LNCaP clone FGC (cell line): ENCODE results near the gene AIFM3.
"Not testable (repeated sequence)": the region's sequence is repeated elsewhere in the genome, so short reads cannot be mapped to it uniquely, and the experiment has no call there.

Experiments used
- DNase-seq: peaks from one replicate; pipeline ENCODE4 v3.0.0-alpha.2; 2011; ENCODE audit warnings: low read depth
- H3K4me3 ChIP-seq: 2 replicates; pipeline ENCODE4 v1.5.1; 2011; ENCODE audit warnings: mild to moderate bottlenecking, low read depth, low read length, control low read depth
- CTCF ChIP-seq: IDR thresholded peaks from 2 replicates; pipeline ENCODE4 v1.5.1; 2012; ENCODE audit warnings: mild to moderate bottlenecking; ENCODE audit not compliant: control insufficient read depth, insufficient read depth; ENCODE audit errors: extremely low read depth

The AIFM3 gene

GRCh38 chr22:21003782-21004181, 36.7 kb downstream of the AIFM3 start:
- no peak for DNase-seq
- H3K4me3 ChIP-seq: no peak overlapping the region
- TF ChIP-seq CTCF: no peak

GRCh38 chr22:21009208-21009607, 42.2 kb downstream of the AIFM3 start:
- not testable (repeated sequence) for H3K4me3 ChIP-seq, DNase-seq

- no peak for TF ChIP-seq CTCF
- DNase-seq: peak; percentile 41
- H3K4me3 ChIP-seq: no peak overlapping the region
These were observed 42.8 kb downstream of the AIFM3 start for GRCh38 chr22:21009638-21010425.

- no peak for DNase-seq
- no peak for TF ChIP-seq CTCF
- H3K4me3 ChIP-seq: no peak overlapping the region
These were observed 43.5 kb downstream of the AIFM3 start for GRCh38 chr22:21010426-21011113.

- H3K4me3 ChIP-seq: no peak overlapping the region
- no peak for TF ChIP-seq CTCF
- no peak for DNase-seq
These were observed 45.7 kb downstream of the AIFM3 start for GRCh38 chr22:21012446-21013407.

GRCh38 chr22:21013657-21014201, 46.7 kb downstream of the AIFM3 start:
- peak overlapping the region; percentile 4; the same call in 1 of the 2 replicates for H3K4me3 ChIP-seq
- TF ChIP-seq CTCF: no peak
- DNase-seq: no peak

- peak overlapping the region; percentile 4; the same call in 1 of the 2 replicates for H3K4me3 ChIP-seq
- TF ChIP-seq CTCF: no peak
- DNase-seq: no peak
These were observed 47.2 kb downstream of the AIFM3 start for GRCh38 chr22:21014202-21014725.
